ENCODE measurements around the gene ZNF335. TPM values are rescaled to one million over a fixed set of nuclear protein-coding genes. Genes with fewer than 3 reads are reported as not detected.
"Not testable (repeated sequence)": the region's sequence is repeated elsewhere in the genome, so short reads cannot be mapped to it uniquely, and the experiment has no call there.

ZNF335 gene
- total RNA-seq, 4 donors from 2014 or later = 14.5 to 29.1 (median 19.7) TPM

GRCh38 chr20:46001498-46001897 is 29.5 kb upstream of the ZNF335 start:
- no peak for ATAC-seq (ENCODE audit: low FRiP score)
- DNase-seq (ENCODE audit: low spot score) = no peak
- TF ChIP-seq, protein P1, sequence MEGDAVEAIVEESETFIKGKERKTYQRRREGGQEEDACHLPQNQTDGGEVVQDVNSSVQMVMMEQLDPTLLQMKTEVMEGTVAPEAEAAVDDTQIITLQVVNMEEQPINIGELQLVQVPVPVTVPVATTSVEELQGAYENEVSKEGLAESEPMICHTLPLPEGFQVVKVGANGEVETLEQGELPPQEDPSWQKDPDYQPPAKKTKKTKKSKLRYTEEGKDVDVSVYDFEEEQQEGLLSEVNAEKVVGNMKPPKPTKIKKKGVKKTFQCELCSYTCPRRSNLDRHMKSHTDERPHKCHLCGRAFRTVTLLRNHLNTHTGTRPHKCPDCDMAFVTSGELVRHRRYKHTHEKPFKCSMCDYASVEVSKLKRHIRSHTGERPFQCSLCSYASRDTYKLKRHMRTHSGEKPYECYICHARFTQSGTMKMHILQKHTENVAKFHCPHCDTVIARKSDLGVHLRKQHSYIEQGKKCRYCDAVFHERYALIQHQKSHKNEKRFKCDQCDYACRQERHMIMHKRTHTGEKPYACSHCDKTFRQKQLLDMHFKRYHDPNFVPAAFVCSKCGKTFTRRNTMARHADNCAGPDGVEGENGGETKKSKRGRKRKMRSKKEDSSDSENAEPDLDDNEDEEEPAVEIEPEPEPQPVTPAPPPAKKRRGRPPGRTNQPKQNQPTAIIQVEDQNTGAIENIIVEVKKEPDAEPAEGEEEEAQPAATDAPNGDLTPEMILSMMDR (IDR thresholded peaks at IDR 0.05) = no peak

DNA sequence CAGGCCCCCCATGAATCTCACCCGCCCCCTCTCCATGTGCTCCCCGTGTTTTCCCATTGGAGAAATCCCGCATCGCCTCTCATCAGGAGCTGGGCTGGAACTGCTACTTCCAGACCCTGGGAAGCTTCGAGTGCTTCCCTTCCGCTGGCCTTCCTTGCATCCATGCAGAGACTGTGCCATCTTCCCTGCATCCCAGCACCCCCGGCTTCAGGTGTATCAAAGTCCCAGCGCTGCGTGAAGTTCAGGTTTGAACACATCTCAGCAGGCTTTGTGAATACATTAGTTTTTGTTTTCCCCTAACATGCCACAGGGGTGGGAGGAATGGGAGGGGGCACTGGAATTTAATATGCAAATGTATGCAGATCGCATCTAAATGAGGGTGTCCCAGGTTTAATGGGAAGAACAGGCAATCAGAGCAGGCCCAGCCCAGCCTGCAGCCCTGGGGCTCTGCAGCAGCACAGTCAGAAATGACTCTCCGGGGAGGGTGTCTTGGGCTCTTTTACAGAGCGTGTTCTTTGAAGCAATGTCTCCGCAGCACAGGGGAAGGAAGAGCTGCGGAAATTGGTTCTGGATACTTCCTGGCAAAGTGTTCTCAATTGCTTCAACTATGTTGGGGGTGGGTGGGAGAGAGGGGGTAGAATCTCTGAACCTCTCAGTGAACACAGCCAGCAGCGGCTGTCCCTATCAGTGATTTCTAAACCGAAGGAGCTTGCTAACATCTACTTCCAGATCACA is 28.4 kb upstream of the ZNF335 start:
- TF ChIP-seq, protein P1 (IDR thresholded peaks at IDR 0.05) = no peak
- ATAC-seq (ENCODE audit: low FRiP score) = no peak
- DNase-seq (ENCODE audit: low spot score) = no peak

- DNase-seq (ENCODE audit: low spot score) (no peak), ATAC-seq (ENCODE audit: low FRiP score) (no peak)
- TF ChIP-seq, protein P1 (IDR thresholded peaks at IDR 0.05) = no peak
Measured at GRCh38 chr20:45999557-46000261, 27.7 kb upstream of the ZNF335 start.

DNA sequence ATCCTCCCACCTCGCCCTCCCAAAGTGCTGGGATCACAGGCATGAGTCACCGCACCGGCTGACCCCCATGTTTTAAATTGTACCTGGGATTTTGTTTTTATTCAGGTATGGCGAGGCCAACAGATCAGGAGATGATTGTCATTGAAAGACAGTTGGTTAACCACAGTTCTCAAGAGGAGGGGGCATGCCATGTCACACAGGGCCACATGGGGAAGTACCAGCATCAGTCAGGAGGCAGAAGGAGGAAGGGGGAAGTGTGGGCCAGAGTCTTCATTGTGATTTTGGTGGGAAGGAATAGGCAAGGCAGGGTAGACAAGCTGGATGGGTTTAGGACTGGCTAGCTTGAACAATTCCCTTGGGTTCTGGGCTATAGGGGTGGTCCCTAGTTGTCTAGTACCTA is 26.8 kb upstream of the ZNF335 start:
- ATAC-seq (ENCODE audit: low FRiP score) = no peak
- no peak for DNase-seq (ENCODE audit: low spot score)
- TF ChIP-seq, protein P1 (IDR thresholded peaks at IDR 0.05) = no peak

DNA sequence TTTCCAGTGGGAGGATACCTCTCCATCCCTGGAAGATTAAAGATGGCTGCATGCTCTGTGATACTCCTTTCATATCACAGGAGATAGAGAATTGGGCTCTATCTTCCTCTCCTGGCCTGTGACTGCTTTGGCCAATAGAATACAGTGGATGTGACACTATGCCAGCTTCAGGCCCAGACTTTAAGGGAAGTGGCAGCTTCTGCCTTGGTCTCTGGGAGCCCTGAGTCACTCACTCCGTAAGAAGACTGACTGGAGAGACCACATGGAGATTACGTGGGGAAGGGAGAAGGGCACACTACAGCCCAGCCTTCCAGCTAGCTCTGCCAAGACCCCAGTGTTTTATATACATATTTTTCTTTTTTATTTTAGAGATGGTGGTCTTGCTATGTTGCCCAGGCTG is 26.3 kb upstream of the ZNF335 start:
- no peak for ATAC-seq (ENCODE audit: low FRiP score)
- DNase-seq (ENCODE audit: low spot score) = no peak
- TF ChIP-seq, protein P1 (IDR thresholded peaks at IDR 0.05) = no peak

DNA sequence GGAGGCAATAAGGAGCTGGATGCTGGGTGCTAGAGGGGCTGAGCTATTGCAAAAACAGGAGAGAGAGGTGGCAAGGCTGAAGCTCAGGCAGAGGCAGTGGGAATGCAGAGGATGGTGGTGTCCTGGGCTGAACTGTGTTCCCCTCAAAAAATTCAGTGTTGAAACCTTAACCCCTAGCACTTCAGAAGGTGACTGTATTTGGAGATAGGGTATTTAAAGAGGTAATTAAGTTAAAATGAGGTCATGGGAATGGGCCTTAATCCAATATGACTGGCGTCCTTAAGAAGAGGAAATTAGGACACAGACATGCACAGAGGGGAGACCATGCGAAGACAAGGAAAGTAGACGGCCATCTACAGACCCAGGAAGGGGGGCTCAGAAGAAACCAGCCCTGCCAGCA is 25.2 kb upstream of the ZNF335 start:
- TF ChIP-seq, protein P1 (IDR thresholded peaks at IDR 0.05) = no peak
- ATAC-seq (ENCODE audit: low FRiP score) = no peak
- DNase-seq (ENCODE audit: low spot score) = no peak

- DNase-seq (ENCODE audit: low spot score); ATAC-seq (ENCODE audit: low FRiP score): not testable (repeated sequence)
Measured at GRCh38 chr20:45995495-45996097, 23.6 kb upstream of the ZNF335 start.
